Aortic smooth muscle cell (primary cell): ENCODE measurements around the gene PIP5K1C. TPM values are rescaled to one million over a fixed set of nuclear protein-coding genes. Genes with fewer than 3 reads are reported as not detected.

ENCODE experiments used
- total RNA-seq: library from RNA; depleted of rRNA; stranded (reverse); fragments of >200 nt; gene quantifications from 2 replicates; pipeline ENCODE4 v1.2.3, GENCODE V29; 2014

Gene PIP5K1C
- 21.8 and 26.9 TPM in 2 replicates for total RNA-seq

DNA sequence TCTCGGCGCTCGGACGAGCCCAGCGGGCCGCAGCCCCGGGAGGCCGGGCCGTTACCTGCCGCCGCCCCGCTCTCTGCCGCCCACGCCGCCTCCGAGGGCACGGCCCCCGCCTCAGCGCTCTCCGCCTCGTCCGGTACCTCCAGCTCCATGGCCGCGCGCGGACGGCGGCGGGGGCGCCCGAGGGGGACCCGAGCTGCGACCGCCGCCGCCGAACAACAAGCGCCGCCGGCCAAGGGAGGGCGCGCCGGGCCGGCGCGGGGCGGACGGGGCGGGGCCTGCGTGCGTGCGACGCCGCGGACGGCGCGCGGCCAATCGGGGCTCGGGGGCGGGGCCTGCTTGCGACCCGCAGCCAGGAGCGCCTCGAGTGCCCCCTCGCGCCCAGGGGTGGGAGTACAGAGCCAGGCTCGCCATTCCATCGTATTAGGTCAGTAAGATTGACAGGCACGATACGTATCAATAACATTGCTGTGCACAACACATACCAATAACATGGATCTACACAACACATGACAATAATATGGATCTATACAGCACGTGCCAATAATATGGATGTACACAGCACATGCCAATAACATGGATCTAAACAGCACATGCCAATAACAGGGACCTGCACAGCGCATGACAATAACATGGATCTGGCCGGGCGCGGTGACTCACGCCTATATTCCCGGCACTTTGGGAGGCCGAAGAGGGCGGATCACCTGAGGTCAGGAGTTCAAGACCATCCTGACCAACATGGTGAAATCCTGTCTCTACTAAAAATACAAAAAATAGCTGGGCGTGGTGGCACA is at the start of gene PIP5K1C:
Gene PIP5K1C (minus strand): TSS at position 227 of the 791 bp plus-strand sequence. CDS start 78 bp downstream, at position 149.

GRCh38 chr19:3708207-3708931 is 8.1 kb upstream of the PIP5K1C start, which contains the start of gene TJP3:
TSS of gene TJP3 (plus strand) at chr19:3708384. CDS start at chr19:3728433, 20,049 bp downstream.

GRCh38 chr19:3626473-3627350 is 73.6 kb downstream of the PIP5K1C start, which contains the start of gene CACTIN:
TSS of gene CACTIN (minus strand) at chr19:3626790. CDS start at chr19:3626762, 28 bp downstream.

GRCh38 chr19:3606690-3607289 is 93.5 kb downstream of the PIP5K1C start, which contains the start of gene TBXA2R:
TSS of gene TBXA2R (minus strand) at chr19:3606875. CDS start at chr19:3600634, 6,241 bp downstream.

GRCh38 chr19:3585301-3586126 is 114.8 kb downstream of the PIP5K1C start, which contains the start of gene GIPC3:
TSS of gene GIPC3 (plus strand) at chr19:3585478. CDS start at chr19:3585598, 120 bp downstream.

Other genes with a start within 250 kb of the PIP5K1C start
- not detected in 2 replicates for gene SMIM24, start 219.9 kb downstream of the PIP5K1C start, total RNA-seq
- gene SMIM44, start 217.0 kb downstream of the PIP5K1C start, total RNA-seq = not detected in 2 replicates
- 9.3 and 13.6 TPM in 2 replicates for gene DOHH, start 199.8 kb downstream of the PIP5K1C start, total RNA-seq
- 30.5 and 33.0 TPM in 2 replicates for gene FZR1, start 194.2 kb downstream of the PIP5K1C start, total RNA-seq
- gene TEKTIP1, start 161.3 kb downstream of the PIP5K1C start, total RNA-seq = not detected in 2 replicates
- gene MFSD12, start 142.9 kb downstream of the PIP5K1C start, total RNA-seq = 86.3 and 130 TPM in 2 replicates
- 84.4 and 98.6 TPM in 2 replicates for gene HMG20B, start 127.5 kb downstream of the PIP5K1C start, total RNA-seq
- under 0.01 and 0.06 TPM in 2 replicates for gene GIPC3, start 115.0 kb downstream of the PIP5K1C start, total RNA-seq
- gene TBXA2R, start 93.6 kb downstream of the PIP5K1C start, total RNA-seq = 4.0 and 6.3 TPM in 2 replicates
- gene CACTIN, start 73.7 kb downstream of the PIP5K1C start, total RNA-seq = 18.2 and 24.6 TPM in 2 replicates
- not detected in 2 replicates for gene TJP3, start 7.9 kb upstream of the PIP5K1C start, total RNA-seq
- 10.6 and 12.2 TPM in 2 replicates for gene APBA3, start 61.2 kb upstream of the PIP5K1C start, total RNA-seq
- 48.9 and 52.3 TPM in 2 replicates for gene MRPL54, start 62.2 kb upstream of the PIP5K1C start, total RNA-seq
- gene RAX2, start 71.8 kb upstream of the PIP5K1C start, total RNA-seq = not detected in 2 replicates
- not detected in 2 replicates for gene MATK, start 85.9 kb upstream of the PIP5K1C start, total RNA-seq
- not detected in 2 replicates for gene ZFR2, start 168.6 kb upstream of the PIP5K1C start, total RNA-seq
- not detected in 2 replicates for gene ATCAY, start 180.2 kb upstream of the PIP5K1C start, total RNA-seq
- gene NMRK2, start 232.6 kb upstream of the PIP5K1C start, total RNA-seq = not detected in 2 replicates